Epidermal melanocyte (primary cell): Measurements from ENCODE around the gene ASB3.
A peak's percentile ranks its signal among the peaks of the same experiment; 100 is the strongest.
"Not testable (repeated sequence)": the region's sequence is repeated elsewhere in the genome, so short reads cannot be mapped to it uniquely, and the experiment has no call there.

Experiments used
- DNase-seq: peaks from one replicate; pipeline ENCODE4 v3.0.0; 2011; ENCODE audit warnings: low spot score; ENCODE audit not compliant: insufficient read length

Gene ASB3

DNA sequence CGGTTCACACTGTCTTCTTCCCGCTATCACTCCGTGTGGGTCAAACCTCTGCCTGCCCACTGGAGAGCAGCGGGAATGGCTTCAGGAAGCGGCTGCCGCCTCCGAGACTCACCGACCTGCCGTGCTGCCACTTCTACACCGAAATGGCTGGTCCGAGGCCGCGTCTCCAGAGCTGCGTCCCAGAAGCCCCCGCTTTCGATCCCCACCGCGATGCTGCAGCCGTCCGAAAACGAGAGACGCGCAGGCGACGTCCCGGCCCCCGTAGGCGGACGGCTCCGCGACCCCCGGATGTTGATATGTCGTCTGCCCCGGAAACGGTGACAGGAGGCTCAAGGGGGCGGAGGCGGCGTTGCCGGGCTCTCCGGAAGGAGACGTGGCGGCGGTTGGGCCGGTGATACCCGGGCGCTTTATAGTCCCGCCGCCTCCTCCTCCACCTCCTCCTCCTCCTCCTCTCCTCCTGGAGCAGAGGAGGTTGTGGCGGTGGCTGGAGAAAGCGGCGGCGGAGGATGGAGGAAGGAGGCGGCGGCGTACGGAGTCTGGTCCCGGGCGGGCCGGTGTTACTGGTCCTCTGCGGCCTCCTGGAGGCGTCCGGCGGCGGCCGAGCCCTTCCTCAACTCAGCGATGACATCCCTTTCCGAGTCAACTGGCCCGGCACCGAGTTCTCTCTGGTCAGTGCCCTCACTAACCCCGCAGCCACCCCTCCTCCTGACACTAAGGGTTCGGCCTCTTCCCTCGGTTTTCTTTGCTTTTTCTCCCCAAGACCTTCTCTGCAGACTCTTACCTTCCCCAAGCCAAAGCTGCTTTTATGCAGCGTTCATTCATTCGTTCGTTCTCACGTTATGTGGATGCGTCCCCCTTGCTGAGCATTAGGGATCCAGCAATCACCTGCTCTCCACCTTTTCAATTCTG is at the start of gene ASB3, which contains the start of gene ERLEC1:
Gene ASB3, minus strand, starts transcription at position 249 of the 909 bp plus-strand sequence. CDS start 21,381 bp downstream, outside the sequence.
Gene ERLEC1, plus strand, starts transcription at position 340 of the 909 bp plus-strand sequence. Its CDS starts 167 bp downstream, at position 507.
- peak; percentile 50 for DNase-seq

DNA sequence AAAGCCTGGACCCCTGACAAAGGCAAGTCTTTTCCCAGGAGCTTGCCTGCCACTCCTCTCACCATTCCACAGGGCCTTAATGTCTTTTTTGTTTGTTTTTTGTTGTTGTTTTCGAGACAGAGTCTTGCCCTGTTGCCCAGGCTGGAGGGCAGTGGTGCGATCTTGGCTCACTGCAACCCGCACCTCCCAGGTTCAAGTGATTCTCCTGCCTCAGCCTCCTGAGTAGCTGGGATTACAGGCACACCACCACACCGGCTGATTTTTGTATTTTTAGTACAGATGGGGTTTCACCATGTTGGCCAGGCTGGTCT is 43.2 kb upstream of the ASB3 start:
- not testable (repeated sequence) for DNase-seq

DNA sequence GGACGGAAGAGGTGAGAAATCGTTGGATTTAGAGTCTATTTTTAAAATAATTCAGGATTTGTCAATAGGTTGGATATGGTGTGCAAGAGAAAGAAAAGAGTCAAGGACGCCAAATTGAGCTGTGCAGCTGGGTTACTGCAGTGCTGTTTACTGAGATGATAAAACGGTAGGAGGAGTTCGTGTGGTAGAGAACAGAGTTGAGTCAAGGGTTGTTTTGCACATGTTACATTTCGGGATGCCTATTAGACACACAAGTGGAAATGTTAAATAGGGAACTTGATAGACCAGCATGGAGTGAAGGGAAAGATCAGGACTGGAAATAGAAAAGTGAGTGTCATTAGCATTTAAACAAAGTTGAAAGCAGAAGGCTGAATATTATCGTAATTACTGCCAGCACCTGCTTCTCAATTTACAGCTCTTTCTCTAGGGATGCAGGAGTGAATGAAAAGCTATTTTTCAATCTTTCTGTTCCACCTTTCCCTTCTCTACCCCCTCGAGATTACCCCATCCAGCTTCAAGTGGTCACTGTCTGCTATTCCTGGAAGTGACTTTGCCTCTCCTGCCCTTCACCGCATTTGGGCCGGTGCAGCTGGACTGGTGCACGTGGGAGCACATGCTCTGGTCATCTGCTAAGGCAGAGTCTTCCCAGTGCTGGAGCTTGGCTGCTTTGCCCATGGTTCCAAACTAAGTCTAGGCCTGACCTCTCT is 42.7 kb upstream of the ASB3 start:
- no peak for DNase-seq

GRCh38 chr2:53828331-53828730 is 41.6 kb upstream of the ASB3 start:
- DNase-seq = no peak

DNA sequence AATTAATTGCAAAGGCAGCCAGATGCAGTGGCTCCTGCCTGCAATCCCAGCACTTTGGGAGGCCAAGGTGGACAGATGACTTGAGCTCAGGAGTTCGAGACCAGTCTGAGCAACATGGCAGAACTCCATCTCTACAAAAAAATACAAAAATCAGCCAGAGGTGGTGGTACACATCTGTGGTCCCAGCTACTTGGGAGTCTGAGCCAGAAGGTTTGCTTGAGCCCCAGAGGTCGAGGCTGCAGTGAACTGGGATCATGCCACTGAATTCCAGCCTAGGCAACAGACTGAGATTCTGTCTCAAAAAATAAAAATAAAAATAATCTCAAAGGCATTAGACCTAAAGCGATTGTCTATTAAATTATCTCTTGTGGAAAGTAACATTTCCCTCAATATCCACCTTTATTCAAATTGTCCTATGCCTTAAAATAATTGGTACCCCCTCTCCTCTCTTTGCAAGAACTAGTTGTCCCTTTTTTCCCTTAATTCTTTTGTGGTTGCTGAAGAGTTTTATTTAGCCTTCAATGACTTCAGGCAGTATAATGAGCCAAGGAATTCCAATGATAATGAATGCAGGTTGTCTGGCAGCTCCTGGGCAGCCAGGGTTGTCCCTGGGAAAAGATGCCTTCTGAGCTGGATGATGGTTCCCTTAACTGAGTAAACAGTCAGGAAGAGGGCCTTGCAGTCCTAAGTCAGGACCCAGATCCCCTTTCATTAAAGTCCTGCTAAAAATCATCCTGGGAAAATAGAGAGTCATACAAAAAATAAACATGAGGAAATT is 40.8 kb upstream of the ASB3 start:
- no peak for DNase-seq

- no peak for DNase-seq
These were observed 40.0 kb upstream of the ASB3 start for GRCh38 chr2:53826587-53827397.

- no peak for DNase-seq
These were observed 39.3 kb upstream of the ASB3 start for GRCh38 chr2:53826030-53826410.

- not testable (repeated sequence) for DNase-seq
These were observed 36.9 kb upstream of the ASB3 start for GRCh38 chr2:53823639-53824038.

DNA sequence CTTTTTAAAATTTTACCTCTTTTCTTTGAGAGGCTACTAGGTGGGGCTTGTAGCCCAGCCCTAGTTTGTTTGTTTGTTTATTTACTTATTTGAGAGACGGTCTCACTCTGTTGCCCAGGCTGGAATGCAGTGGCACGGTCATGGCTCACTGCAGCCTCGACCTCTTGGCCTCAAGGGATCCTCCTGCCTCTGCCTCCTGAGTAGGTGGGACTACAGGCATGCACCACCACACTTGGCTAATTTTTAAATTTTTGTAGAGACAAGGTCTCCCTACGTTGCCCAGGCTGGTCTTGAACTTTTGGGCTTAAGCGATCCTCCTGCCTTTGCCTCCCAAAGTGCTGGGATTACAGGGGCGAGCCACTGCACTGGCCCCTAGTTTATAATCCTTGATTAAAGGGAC is 35.1 kb upstream of the ASB3 start:
- DNase-seq = no peak

DNA sequence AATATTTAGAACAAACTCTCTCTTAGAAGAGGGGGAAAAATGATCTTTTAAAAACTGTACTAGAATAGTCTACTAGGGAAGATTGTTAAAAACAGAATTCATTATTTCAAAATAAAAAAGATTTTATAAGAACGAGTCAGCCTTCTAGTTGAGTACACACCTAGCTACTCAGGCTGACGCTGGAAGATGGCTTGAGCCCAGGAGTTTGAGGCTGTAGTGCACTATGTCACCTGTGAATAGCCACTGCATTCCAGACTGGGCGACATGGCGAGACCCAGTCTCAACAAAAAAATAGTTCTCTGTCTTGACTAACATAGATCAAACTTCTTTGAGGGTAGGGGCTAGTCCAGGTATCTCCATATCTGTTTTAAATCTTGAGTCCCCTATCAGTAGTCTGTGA is 34.0 kb upstream of the ASB3 start:
- no peak for DNase-seq

DNA sequence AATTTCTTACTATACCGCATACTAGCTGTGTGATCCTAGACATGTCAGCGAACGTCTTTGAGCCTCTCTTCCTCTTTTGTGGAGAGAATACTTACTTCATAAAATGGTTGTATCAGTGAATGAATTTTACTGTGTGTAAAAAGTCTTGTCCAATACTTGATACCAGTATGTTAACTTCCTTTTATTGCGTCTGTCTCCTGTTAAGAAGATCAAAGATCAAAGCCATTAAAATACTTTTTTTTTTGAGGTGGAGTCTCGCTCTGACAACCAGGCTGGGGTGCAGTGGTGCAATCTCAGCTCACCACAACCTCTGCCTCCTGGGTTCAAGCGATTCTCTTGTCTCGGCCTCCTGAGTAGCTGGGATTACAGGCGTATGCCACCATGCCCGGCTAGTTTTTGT is 33.3 kb upstream of the ASB3 start:
- no peak for DNase-seq

GRCh38 chr2:53819634-53820033 is 32.9 kb upstream of the ASB3 start:
- no peak for DNase-seq

DNA sequence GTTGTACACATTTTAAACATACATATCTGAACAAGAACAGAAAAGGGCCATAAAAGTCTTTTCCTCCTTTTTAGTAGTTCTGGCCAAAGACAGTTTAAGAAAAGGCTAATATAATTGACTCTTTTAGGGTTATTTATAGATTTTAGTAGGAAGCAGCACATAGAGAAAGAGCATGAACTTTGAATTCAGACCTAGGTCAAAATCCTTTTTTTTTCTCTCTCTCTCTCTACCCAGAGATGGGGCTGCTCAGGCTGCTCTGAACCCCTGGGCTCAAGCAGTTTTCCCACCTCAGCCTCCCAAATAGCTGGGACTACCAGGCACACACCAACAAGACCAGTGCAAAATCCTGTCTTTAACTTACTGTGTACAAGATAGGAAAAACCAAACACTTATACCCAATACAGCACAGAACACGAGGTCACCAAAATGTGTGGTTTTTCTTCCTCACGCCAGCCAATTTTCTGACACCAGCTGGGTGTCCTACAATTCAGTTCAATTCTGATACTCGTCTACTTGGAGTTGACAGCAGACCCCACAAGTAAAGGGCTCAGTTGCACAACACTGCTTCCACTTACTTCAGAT is 32.2 kb upstream of the ASB3 start:
- no peak for DNase-seq

DNA sequence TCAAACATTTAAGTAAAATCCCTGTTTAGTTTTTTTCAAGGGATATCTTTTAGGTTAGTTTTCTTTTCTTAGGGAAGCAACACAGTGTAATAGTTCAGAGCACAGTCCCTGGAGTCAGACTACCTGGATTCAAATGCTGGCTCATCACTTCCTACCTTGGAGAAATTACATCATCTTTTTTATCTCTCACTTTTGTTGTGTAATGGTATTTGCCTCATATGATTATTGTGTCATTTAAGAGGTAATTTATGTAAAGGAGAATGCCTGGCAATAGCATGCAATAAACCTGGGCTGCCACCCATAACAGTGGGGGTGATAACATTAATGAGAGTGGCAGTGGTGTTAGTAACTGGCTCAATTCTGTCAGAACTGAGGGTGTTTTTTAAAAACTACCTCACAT is 26.4 kb upstream of the ASB3 start:
- DNase-seq = no peak

DNA sequence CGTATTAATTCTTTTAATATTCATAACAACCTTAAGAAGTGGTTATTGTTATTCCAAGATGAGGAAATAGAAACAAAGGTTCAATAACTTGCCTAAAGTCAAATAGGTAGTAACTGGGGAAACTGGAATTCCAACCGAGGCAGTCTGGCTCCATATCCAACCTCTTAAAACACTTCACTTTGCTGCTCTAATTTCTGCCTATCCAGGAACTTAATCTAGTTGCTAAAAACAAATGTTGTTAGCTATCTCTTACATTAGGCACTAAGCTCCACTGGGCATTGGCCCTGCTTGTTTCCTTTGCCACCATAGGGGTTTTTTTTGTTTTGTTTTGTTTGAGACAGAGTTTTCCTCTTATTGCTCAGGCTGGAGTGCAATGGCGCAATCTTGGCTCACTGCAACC is 24.8 kb upstream of the ASB3 start:
- no peak for DNase-seq

DNA sequence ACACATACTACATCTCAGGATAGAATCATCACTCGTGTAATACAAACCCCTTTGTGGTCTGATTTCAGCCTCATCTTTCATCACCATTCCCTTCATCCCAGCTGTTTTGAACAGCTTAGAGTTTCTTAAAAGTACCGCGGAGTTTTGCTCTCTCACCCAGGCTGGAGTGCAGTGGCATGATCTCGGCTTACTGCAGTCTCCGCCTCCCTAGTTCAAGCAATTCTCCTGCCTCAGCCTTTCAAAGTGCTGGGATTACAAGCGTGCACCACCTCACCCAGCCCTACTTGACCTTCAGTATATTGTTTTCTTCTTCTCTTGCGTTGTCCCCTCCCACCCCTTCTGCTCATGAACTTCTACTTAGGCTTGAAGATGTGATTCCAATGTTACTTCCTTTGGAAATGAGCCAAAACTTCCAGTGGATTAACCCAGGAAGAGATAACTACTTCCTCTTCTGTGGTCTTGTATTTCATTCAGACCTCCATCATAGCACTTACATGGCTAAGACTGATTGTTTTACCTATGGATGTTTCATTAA is 15.9 kb upstream of the ASB3 start:
- DNase-seq = no peak

DNA sequence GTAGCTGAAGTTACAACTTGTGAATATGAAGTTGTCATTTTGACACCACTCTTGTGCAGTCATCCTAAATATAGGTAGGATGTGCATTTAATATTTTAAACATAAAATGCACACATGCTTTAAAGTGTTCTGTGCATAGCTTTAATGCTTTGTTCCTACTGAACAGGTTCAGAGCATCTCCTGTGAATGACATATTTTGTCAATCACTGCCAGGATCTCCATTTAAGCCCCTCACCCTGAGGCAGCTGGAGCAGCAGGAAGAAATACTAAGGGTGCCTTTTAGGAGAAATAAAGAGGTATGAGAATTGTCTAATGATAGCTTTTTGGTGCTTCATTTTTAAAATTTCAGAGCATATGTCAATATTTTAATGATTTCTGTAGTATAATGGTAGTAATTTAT is 14.8 kb upstream of the ASB3 start:
- no peak for DNase-seq

DNA sequence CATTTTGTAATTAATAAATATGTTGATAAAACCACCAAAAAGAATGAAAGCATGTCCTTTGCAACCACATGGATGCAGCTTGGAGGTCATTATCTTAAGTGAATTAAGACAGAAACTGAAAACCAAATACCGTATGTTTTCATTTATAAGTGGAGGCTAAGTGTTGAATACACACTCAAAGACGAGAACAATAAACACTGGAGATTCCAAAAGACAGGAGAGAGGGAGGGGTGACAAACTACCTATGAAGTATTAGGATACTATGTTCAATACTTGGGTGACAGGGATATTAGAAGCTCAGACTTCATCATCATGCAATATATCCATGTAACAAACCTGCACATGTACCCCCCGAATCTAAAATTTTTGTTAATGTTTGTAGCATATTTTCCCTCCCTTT is 7.1 kb upstream of the ASB3 start:
- no peak for DNase-seq

DNA sequence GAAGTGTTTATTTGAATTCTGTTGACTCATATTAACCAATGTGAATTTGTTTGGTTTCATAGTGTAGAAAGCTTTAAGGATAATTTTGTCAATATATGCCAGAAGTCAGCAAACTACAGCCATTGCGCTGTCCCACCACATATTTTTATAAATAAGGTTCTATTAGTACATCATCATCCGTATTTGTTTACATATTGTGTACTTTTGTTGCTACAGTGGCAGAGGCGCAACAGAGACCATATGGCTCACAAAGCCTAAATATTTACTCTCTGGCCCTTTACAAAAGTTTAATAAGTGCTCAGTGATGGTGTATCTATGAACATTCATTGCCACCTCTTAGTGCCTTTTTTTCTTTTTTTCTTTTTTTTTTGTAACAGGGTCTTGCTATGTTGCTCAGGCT is 6.5 kb upstream of the ASB3 start:
- DNase-seq = no peak

DNA sequence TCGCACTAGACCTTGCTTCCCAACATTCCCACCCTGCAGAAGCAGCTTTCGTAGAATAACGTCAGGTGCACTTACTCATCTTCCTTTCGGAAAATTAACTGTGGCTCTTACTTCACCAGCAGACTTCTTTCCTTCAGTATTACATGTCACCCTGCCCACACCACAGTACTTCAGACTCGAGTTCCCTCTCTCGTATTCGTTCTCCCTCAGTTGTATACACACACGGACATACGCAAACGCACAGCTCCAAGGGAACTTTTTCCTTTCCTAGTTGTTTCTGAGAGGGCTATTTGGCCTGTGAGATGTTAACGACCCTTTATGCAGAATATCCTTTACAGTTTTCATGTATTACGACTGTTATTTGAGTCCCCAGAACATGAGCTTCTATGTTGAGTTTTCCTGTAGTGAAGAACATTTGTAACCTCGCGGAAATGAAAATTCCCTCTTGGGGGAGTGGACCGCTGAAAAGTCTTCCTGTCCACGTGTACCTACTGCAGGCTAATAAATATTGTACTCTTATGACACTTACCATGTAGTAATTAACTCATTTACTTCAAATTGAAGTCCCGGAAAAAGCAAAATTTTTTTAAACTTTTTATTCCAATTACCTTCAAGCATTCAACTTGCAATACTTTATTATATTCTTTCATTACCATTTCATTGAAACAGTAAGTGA is 999 bp upstream of the ASB3 start:
- no peak for DNase-seq
